Astrocyte of the spinal cord (primary cell): ENCODE results near the gene TMEM45A.

ENCODE experiments used
- DNase-seq: peaks from one replicate; pipeline ENCODE4 v3.0.0; 2011; ENCODE audit warnings: low read depth, low spot score
- H3K4me3 ChIP-seq: 2 replicates; pipeline ENCODE4 v1.5.1; 2011; ENCODE audit warnings: low read depth, mild to moderate bottlenecking, low read length, moderate library complexity
- in situ Hi-C: cut with HindIII; loops from 2 replicates; pipeline ENCODE4 v1.10.0; 2017; ENCODE audit warnings: low sequenced_read_pairs
- TF ChIP-seq, protein P1 (sequence below): IDR thresholded peaks from 2 replicates; pipeline ENCODE4 v1.5.1; 2012; ENCODE audit warnings: low read depth, mild to moderate bottlenecking, low read length, inconsistent platforms

TMEM45A gene

GRCh38 chr3:100518244-100518643 lies 25.8 kb downstream of the TMEM45A start:
- in situ Hi-C loops: no loop called here
- TF ChIP-seq, protein P1, sequence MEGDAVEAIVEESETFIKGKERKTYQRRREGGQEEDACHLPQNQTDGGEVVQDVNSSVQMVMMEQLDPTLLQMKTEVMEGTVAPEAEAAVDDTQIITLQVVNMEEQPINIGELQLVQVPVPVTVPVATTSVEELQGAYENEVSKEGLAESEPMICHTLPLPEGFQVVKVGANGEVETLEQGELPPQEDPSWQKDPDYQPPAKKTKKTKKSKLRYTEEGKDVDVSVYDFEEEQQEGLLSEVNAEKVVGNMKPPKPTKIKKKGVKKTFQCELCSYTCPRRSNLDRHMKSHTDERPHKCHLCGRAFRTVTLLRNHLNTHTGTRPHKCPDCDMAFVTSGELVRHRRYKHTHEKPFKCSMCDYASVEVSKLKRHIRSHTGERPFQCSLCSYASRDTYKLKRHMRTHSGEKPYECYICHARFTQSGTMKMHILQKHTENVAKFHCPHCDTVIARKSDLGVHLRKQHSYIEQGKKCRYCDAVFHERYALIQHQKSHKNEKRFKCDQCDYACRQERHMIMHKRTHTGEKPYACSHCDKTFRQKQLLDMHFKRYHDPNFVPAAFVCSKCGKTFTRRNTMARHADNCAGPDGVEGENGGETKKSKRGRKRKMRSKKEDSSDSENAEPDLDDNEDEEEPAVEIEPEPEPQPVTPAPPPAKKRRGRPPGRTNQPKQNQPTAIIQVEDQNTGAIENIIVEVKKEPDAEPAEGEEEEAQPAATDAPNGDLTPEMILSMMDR: no peak
- no peak overlapping the region for H3K4me3 ChIP-seq
- DNase-seq: no peak

- in situ Hi-C loops: no loop called here
- TF ChIP-seq, protein P1: no peak
- H3K4me3 ChIP-seq: no peak overlapping the region
- DNase-seq: no peak
Observed at GRCh38 chr3:100518983-100519382, 26.6 kb downstream of the TMEM45A start.

GRCh38 chr3:100521439-100521845 lies 29.0 kb downstream of the TMEM45A start:
- H3K4me3 ChIP-seq: no peak overlapping the region
- no peak for DNase-seq
- in situ Hi-C loops: no loop called here
- TF ChIP-seq, protein P1: no peak

DNA sequence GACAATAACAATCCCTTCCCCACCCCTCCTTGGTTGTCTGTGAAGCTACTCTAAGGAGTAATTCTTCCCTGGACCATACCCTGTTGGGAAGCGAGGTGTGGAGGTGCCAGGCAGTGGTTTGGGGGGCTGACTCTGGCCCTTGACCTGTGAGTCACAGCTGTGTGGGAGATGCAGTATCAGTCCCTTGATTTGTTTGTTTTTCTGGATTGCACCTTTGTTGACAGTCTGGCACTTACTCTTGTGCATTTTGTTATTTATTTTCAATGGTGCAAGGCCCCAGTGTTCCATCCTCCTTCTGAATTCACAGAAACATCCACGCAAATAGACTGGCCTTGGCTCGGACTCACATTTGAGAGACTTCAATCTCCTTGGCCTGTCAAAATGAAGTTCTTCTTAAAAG lies 29.7 kb downstream of the TMEM45A start:
- TF ChIP-seq, protein P1: no peak
- in situ Hi-C loops: no loop called here
- no peak overlapping the region for H3K4me3 ChIP-seq
- DNase-seq: no peak

GRCh38 chr3:100523050-100523760 lies 30.8 kb downstream of the TMEM45A start:
- no peak overlapping the region for H3K4me3 ChIP-seq
- no peak for DNase-seq
- in situ Hi-C loops: no loop called here
- TF ChIP-seq, protein P1: no peak

GRCh38 chr3:100525753-100526612 lies 33.6 kb downstream of the TMEM45A start:
- H3K4me3 ChIP-seq: peak overlapping the region; percentile 8
- peak; percentile 98 for DNase-seq
- TF ChIP-seq, protein P1: no peak
- in situ Hi-C loops: no loop called here
